DOHH2 (cell line): ENCODE measurements around the gene FECH.

Source experiments
- CTCF ChIP-seq: fragments of 200-600 bp; sonication (generic); IDR thresholded peaks from one replicate; pipeline ENCODE4 v1.5.1; 2014; ENCODE audit warnings: antibody characterized with exemption, mild to moderate bottlenecking, low read depth, low read length; ENCODE audit not compliant: poor library complexity, severe bottlenecking
- EZH2phosphoT487 ChIP-seq: fragments of 200-600 bp; sonication (generic); IDR thresholded peaks from 2 replicates; pipeline ENCODE4 v1.6.1; 2017; ENCODE audit warnings: borderline replicate concordance, mild to moderate bottlenecking, antibody characterized with exemption, low read length, moderate library complexity, mixed read lengths

GRCh38 chr18:57533868-57534510, 52.5 kb downstream of the FECH start:
- no peak for TF ChIP-seq CTCF
- TF ChIP-seq EZH2phosphoT487, result no peak
